ENCODE results near the gene SULT1C2.

Gene SULT1C2

GRCh38 chr2:108347786-108348185 lies 59.1 kb downstream of the SULT1C2 start:
- H3K27ac ChIP-seq (ENCODE audit: low read depth, low read length, poor library complexity, severe bottlenecking): no peak overlapping the region

GRCh38 chr2:108348816-108349570 lies 60.3 kb downstream of the SULT1C2 start:
- Histone ChIP-seq H3K4me1 (ENCODE audit: insufficient read depth, low read length, severe bottlenecking) (no peaks in the 10 kb centered on the region), H3K36me3 (ENCODE audit: insufficient read depth, low read length) (no peaks in the 10 kb centered on the region), H3K9me2 (ENCODE audit: low read depth, low read length) (no peaks in the 10 kb centered on the region), H3F3A (ENCODE audit: insufficient read depth, low read length) (no peaks in the 10 kb centered on the region), H2AFZ (ENCODE audit: low read length) (no peak overlapping the region), H3K9me3 (ENCODE audit: low read length) (no peaks in the 10 kb centered on the region), H3K9ac (ENCODE audit: low read length) (no peak overlapping the region), H3K27ac (ENCODE audit: low read depth, low read length, poor library complexity, severe bottlenecking) (no peak overlapping the region), H4K20me1 (ENCODE audit: insufficient read depth, low read length) (no peaks in the 10 kb centered on the region), H3K4me2 (ENCODE audit: low read length) (no peak overlapping the region), H3K27me3 (ENCODE audit: insufficient read depth, low read length) (peaks cover 6% of the 10 kb centered on the region), H3K4me3 (ENCODE audit: low read depth, low read length, poor library complexity, severe bottlenecking) (no peak overlapping the region), H3K79me2 (ENCODE audit: insufficient read depth, low read length) (no peaks in the 10 kb centered on the region)
- TF ChIP-seq CTCF (IDR thresholded peaks at IDR 0.05; ENCODE audit: low read length): no peak
- TF ChIP-seq EZH2 (IDR thresholded peaks at IDR 0.05; ENCODE audit: borderline replicate concordance, low read length): no peak

More at GRCh38 chr2:108347786-108348185, 59.1 kb downstream of the SULT1C2 start:
- Histone ChIP-seq H3K9me3 (ENCODE audit: low read length) (no peaks in the 10 kb centered on the region), H3K9ac (ENCODE audit: low read length) (no peak overlapping the region), H2AFZ (ENCODE audit: low read length) (no peak overlapping the region), H3F3A (ENCODE audit: insufficient read depth, low read length) (no peaks in the 10 kb centered on the region), H3K27me3 (ENCODE audit: insufficient read depth, low read length) (peaks cover 6% of the 10 kb centered on the region), H3K9me2 (ENCODE audit: low read depth, low read length) (no peaks in the 10 kb centered on the region), H3K36me3 (ENCODE audit: insufficient read depth, low read length) (no peaks in the 10 kb centered on the region), H3K4me3 (ENCODE audit: low read depth, low read length, poor library complexity, severe bottlenecking) (no peak overlapping the region), H3K79me2 (ENCODE audit: insufficient read depth, low read length) (no peaks in the 10 kb centered on the region), H3K4me2 (ENCODE audit: low read length) (no peak overlapping the region), H4K20me1 (ENCODE audit: insufficient read depth, low read length) (no peaks in the 10 kb centered on the region), H3K4me1 (ENCODE audit: insufficient read depth, low read length, severe bottlenecking) (no peaks in the 10 kb centered on the region)
- TF ChIP-seq EZH2 (IDR thresholded peaks at IDR 0.05; ENCODE audit: borderline replicate concordance, low read length) (no peak), CTCF (IDR thresholded peaks at IDR 0.05; ENCODE audit: low read length) (no peak)

- Histone ChIP-seq H3K36me3 (ENCODE audit: insufficient read depth, low read length) (no peaks in the 10 kb centered on the region), H3K79me2 (ENCODE audit: insufficient read depth, low read length) (no peaks in the 10 kb centered on the region), H4K20me1 (ENCODE audit: insufficient read depth, low read length) (no peaks in the 10 kb centered on the region), H3K27me3 (ENCODE audit: insufficient read depth, low read length) (peaks cover 6% of the 10 kb centered on the region), H3K9me2 (ENCODE audit: low read depth, low read length) (no peaks in the 10 kb centered on the region), H3K4me2 (ENCODE audit: low read length) (no peak overlapping the region), H3K27ac (ENCODE audit: low read depth, low read length, poor library complexity, severe bottlenecking) (no peak overlapping the region), H3F3A (ENCODE audit: insufficient read depth, low read length) (no peaks in the 10 kb centered on the region), H3K4me1 (ENCODE audit: insufficient read depth, low read length, severe bottlenecking) (no peaks in the 10 kb centered on the region), H3K9ac (ENCODE audit: low read length) (no peak overlapping the region), H3K4me3 (ENCODE audit: low read depth, low read length, poor library complexity, severe bottlenecking) (no peak overlapping the region), H3K9me3 (ENCODE audit: low read length) (no peaks in the 10 kb centered on the region), H2AFZ (ENCODE audit: low read length) (no peak overlapping the region)
- TF ChIP-seq EZH2 (IDR thresholded peaks at IDR 0.05; ENCODE audit: borderline replicate concordance, low read length) (no peak), CTCF (IDR thresholded peaks at IDR 0.05; ENCODE audit: low read length) (no peak)
Observed at GRCh38 chr2:108349571-108349928, 60.9 kb downstream of the SULT1C2 start.

All from OCI-LY1 (cell line).